ENCODE data around the gene RPS13. TPM values are rescaled to one million over a fixed set of nuclear protein-coding genes. Genes with fewer than 3 reads are reported as not detected.

Gene RPS13
- total and polyA plus RNA-seq, 9 of the 15 experiments (the other 6 are each of a cell fraction or from before 2014, with no cell fraction given) = 1,267 to 3,714 (median 1,762) TPM

DNA sequence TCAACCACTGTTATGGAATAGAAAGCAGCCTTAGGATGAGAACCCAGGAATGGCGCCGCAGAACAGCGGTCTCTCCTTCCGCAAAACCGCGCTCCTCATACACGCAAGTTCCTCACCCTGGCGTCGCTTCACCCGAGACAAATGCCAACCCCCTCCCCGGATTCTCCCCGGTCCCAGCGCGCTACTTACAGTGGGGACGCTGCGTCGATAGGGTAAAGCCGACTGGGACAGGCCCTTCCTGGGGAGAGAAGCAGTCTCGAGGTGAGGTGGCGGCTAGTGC, 287 bp downstream of the RPS13 start (continued):
- TF ChIP-seq NONO (IDR thresholded peaks at IDR 0.05; ENCODE audit: low read depth in 2 of 2, low read length in 1 of 2) (0 out of 4 replicates have a peak, but pooled peaks of 1 of the 2 experiments have one; percentile 36), ZNF830 (CRISPR knock-in tag; IDR thresholded peaks at IDR 0.05) (peak; percentile 50; the same call in 1 of the 2 replicates), BHLHE40 (IDR thresholded peaks at IDR 0.05; ENCODE audit: low read length) (no peak), ZSCAN29 (IDR thresholded peaks at IDR 0.05) (0 out of 2 replicates have a peak, but pooled peaks have one; percentile 69), KAT7 (CRISPR knock-in tag; IDR thresholded peaks at IDR 0.05; ENCODE audit: borderline replicate concordance) (peak; percentile 86; the same call in 1 of the 2 replicates), MAZ (CRISPR knock-in tag; conservative IDR thresholded peaks at IDR 0.05 in 1 of 2, IDR thresholded peaks at IDR 0.05 in 1 of 2) (peak in 1 of 2 experiments; percentile 38; a peak in 2 of 4 replicates), BRD9 (IDR thresholded peaks at IDR 0.05; ENCODE audit: low read depth, partially characterized antibody) (peak; percentile 23), HDAC2 (IDR thresholded peaks at IDR 0.05) (no peak), NR2C1 (IDR thresholded peaks at IDR 0.05) (no peak), NR2C1 (tag; IDR thresholded peaks at IDR 0.05) (no peak), CHD1 (IDR thresholded peaks at IDR 0.05; ENCODE audit: low read length) (peak; percentile 94), STAG1 (CRISPR knock-in tag; IDR thresholded peaks at IDR 0.05; ENCODE audit: borderline replicate concordance) (peak; percentile 12; the same call in 1 of the 2 replicates), SRSF3 (IDR thresholded peaks at IDR 0.05; ENCODE audit: insufficient read depth, low read length) (peak; percentile 75; the same call in 1 of the 2 replicates), TCF7L2 (IDR thresholded peaks at IDR 0.05; ENCODE audit: low read depth, low read length) (no peak), TARDBP (IDR thresholded peaks at IDR 0.05) (no peak), BRCA1 (IDR thresholded peaks at IDR 0.05) (no peak), BRCA1 (CRISPR knock-in tag; IDR thresholded peaks at IDR 0.05) (peak; percentile 92; the same call in 1 of the 2 replicates)
- TF ChIP-seq, protein P1, sequence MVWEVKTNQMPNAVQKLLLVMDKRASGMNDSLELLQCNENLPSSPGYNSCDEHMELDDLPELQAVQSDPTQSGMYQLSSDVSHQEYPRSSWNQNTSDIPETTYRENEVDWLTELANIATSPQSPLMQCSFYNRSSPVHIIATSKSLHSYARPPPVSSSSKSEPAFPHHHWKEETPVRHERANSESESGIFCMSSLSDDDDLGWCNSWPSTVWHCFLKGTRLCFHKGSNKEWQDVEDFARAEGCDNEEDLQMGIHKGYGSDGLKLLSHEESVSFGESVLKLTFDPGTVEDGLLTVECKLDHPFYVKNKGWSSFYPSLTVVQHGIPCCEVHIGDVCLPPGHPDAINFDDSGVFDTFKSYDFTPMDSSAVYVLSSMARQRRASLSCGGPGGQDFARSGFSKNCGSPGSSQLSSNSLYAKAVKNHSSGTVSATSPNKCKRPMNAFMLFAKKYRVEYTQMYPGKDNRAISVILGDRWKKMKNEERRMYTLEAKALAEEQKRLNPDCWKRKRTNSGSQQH (CRISPR knock-in tag; IDR thresholded peaks at IDR 0.05) = 0 out of 2 replicates have a peak, but pooled peaks have one; percentile 27
- TF ChIP-seq, protein P2, sequence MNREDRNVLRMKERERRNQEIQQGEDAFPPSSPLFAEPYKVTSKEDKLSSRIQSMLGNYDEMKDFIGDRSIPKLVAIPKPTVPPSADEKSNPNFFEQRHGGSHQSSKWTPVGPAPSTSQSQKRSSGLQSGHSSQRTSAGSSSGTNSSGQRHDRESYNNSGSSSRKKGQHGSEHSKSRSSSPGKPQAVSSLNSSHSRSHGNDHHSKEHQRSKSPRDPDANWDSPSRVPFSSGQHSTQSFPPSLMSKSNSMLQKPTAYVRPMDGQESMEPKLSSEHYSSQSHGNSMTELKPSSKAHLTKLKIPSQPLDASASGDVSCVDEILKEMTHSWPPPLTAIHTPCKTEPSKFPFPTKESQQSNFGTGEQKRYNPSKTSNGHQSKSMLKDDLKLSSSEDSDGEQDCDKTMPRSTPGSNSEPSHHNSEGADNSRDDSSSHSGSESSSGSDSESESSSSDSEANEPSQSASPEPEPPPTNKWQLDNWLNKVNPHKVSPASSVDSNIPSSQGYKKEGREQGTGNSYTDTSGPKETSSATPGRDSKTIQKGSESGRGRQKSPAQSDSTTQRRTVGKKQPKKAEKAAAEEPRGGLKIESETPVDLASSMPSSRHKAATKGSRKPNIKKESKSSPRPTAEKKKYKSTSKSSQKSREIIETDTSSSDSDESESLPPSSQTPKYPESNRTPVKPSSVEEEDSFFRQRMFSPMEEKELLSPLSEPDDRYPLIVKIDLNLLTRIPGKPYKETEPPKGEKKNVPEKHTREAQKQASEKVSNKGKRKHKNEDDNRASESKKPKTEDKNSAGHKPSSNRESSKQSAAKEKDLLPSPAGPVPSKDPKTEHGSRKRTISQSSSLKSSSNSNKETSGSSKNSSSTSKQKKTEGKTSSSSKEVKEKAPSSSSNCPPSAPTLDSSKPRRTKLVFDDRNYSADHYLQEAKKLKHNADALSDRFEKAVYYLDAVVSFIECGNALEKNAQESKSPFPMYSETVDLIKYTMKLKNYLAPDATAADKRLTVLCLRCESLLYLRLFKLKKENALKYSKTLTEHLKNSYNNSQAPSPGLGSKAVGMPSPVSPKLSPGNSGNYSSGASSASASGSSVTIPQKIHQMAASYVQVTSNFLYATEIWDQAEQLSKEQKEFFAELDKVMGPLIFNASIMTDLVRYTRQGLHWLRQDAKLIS (CRISPR knock-in tag; IDR thresholded peaks at IDR 0.05) = peak; percentile 70; the same call in 1 of the 2 replicates
- TF ChIP-seq, protein P3, sequence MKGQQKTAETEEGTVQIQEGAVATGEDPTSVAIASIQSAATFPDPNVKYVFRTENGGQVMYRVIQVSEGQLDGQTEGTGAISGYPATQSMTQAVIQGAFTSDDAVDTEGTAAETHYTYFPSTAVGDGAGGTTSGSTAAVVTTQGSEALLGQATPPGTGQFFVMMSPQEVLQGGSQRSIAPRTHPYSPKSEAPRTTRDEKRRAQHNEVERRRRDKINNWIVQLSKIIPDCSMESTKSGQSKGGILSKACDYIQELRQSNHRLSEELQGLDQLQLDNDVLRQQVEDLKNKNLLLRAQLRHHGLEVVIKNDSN (CRISPR knock-in tag; IDR thresholded peaks at IDR 0.05) = no peak
